Measurements from ENCODE around the gene ZFAND3. TPM values are rescaled to one million over a fixed set of nuclear protein-coding genes. Genes with fewer than 3 reads are reported as not detected.

ZFAND3 gene
- polyA plus RNA-seq, 1 donor (not counting 4 experiments of a cell fraction or from before 2014, with no cell fraction given): 19.6 TPM

DNA sequence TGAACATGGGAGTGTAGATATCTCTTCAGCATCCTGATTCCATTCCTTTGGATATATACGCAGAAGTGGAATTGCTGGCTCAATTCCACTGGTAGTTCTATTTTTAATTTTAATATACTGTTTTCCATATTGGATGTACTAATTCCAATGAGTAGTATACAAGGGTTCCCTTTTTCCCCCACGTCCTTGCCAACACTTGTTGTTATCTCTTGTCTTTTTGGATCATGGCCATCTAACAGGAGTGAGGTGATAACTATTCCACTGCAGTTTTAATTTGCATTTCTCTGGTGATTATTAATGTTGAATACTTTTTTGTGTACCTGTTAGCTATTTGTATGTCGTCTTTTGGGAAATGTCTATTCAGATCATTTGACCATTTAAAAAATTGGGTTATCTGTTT, 91.5 kb downstream of the ZFAND3 start:
- peaks cover 6% of the 10 kb centered on the region for H3K9me1 ChIP-seq (ENCODE audit: control insufficient read depth, extremely low read depth, insufficient read depth, low read length)
- no peak overlapping the region for H3K4me3 ChIP-seq (ENCODE audit: control insufficient read depth in 2 of 3, extremely low read depth in 1 of 3, insufficient read depth in 2 of 3, low read depth in 1 of 3, low read length in 3 of 3)
- H3K9ac ChIP-seq (ENCODE audit: control insufficient read depth, extremely low read depth, insufficient read depth, low read length): no peak overlapping the region
- H2AFZ ChIP-seq (ENCODE audit: control insufficient read depth, low read length): no peak overlapping the region
- dilution Hi-C loops (cut with MboI; ENCODE audit: extremely low pct_ligation_motif_present, low sequenced_read_pairs): no loop called here
- DNase-seq (ENCODE audit: low read depth, low spot score) (no peak), FAIRE-seq (no peak)
- H3K4me1 ChIP-seq (ENCODE audit: control insufficient read depth, extremely low read depth, insufficient read depth, low read length): peaks cover 26% of the 10 kb centered on the region
- no peak overlapping the region for H3K27ac ChIP-seq (ENCODE audit: control insufficient read depth, insufficient read depth, low read length)
- H4K20me1 ChIP-seq (ENCODE audit: control insufficient read depth, extremely low read depth, insufficient read depth, low read length): peaks cover 26% of the 10 kb centered on the region
- peaks cover 84% of the 10 kb centered on the region for H3K79me2 ChIP-seq (ENCODE audit: control insufficient read depth, insufficient read depth, low read length)
- no peak for TF ChIP-seq EZH2 (IDR thresholded peaks at IDR 0.05; ENCODE audit: low read length)
- TF ChIP-seq, protein P1, sequence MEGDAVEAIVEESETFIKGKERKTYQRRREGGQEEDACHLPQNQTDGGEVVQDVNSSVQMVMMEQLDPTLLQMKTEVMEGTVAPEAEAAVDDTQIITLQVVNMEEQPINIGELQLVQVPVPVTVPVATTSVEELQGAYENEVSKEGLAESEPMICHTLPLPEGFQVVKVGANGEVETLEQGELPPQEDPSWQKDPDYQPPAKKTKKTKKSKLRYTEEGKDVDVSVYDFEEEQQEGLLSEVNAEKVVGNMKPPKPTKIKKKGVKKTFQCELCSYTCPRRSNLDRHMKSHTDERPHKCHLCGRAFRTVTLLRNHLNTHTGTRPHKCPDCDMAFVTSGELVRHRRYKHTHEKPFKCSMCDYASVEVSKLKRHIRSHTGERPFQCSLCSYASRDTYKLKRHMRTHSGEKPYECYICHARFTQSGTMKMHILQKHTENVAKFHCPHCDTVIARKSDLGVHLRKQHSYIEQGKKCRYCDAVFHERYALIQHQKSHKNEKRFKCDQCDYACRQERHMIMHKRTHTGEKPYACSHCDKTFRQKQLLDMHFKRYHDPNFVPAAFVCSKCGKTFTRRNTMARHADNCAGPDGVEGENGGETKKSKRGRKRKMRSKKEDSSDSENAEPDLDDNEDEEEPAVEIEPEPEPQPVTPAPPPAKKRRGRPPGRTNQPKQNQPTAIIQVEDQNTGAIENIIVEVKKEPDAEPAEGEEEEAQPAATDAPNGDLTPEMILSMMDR (optimal IDR thresholded peaks at IDR 0.05 in 1 of 3, IDR thresholded peaks at IDR 0.05 in 1 of 3, conservative IDR thresholded peaks at IDR 0.05 in 1 of 3; ENCODE audit: extremely low read depth in 1 of 3, insufficient read depth in 2 of 3, low read length in 3 of 3): no peak
- peaks cover 0 to 4% of the 10 kb centered on the region in 2 experiments for H3K36me3 ChIP-seq (ENCODE audit: control insufficient read depth in 2 of 2, extremely low read depth in 1 of 2, insufficient read depth in 2 of 2, low read length in 2 of 2)
- H3K4me2 ChIP-seq (ENCODE audit: control insufficient read depth, extremely low read depth, insufficient read depth, low read depth, low read length): no peak overlapping the region
- no peaks in the 10 kb centered on the region for H3K27me3 ChIP-seq (ENCODE audit: control insufficient read depth, extremely low read depth, insufficient read depth, low read length)
- no peaks in the 10 kb centered on the region for H3K9me3 ChIP-seq (ENCODE audit: control insufficient read depth, low read depth, low read length)

DNA sequence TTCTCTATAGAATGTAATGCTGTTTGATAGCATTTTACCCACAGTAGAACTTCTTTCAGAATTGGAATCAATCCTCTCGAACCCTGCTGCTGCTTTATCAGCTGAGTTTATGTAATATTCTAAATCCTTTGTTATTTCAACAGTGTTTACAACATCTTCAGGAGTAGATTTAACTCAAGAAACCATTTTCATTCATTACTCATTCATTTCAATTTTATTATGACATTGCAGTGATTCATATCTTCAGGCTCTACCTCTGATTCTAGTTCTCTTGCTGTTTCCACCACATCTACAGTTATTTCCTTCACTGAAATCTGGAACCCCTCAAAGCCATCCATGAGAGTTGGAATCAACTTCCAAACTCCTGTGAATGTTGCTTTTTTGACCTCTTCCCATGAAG, 93.7 kb downstream of the ZFAND3 start:
- H3K79me2 ChIP-seq (ENCODE audit: control insufficient read depth, insufficient read depth, low read length): peaks cover 80% of the 10 kb centered on the region
- H3K4me3 ChIP-seq (ENCODE audit: control insufficient read depth in 2 of 3, extremely low read depth in 1 of 3, insufficient read depth in 2 of 3, low read depth in 1 of 3, low read length in 3 of 3): no peak overlapping the region
- H3K27ac ChIP-seq (ENCODE audit: control insufficient read depth, insufficient read depth, low read length): no peak overlapping the region
- peaks cover 0 to 4% of the 10 kb centered on the region in 2 experiments for H3K36me3 ChIP-seq (ENCODE audit: control insufficient read depth in 2 of 2, extremely low read depth in 1 of 2, insufficient read depth in 2 of 2, low read length in 2 of 2)
- H3K9ac ChIP-seq (ENCODE audit: control insufficient read depth, extremely low read depth, insufficient read depth, low read length): no peak overlapping the region
- DNase-seq (ENCODE audit: low read depth, low spot score) (no peak), FAIRE-seq (peak; percentile 29)
- peaks cover 29% of the 10 kb centered on the region for H3K4me1 ChIP-seq (ENCODE audit: control insufficient read depth, extremely low read depth, insufficient read depth, low read length)
- dilution Hi-C loops (cut with MboI; ENCODE audit: extremely low pct_ligation_motif_present, low sequenced_read_pairs): no loop called here
- H3K4me2 ChIP-seq (ENCODE audit: control insufficient read depth, extremely low read depth, insufficient read depth, low read depth, low read length): no peak overlapping the region
- no peaks in the 10 kb centered on the region for H3K27me3 ChIP-seq (ENCODE audit: control insufficient read depth, extremely low read depth, insufficient read depth, low read length)
- no peak for TF ChIP-seq EZH2 (IDR thresholded peaks at IDR 0.05; ENCODE audit: low read length)
- TF ChIP-seq, protein P1 (optimal IDR thresholded peaks at IDR 0.05 in 1 of 3, IDR thresholded peaks at IDR 0.05 in 1 of 3, conservative IDR thresholded peaks at IDR 0.05 in 1 of 3; ENCODE audit: extremely low read depth in 1 of 3, insufficient read depth in 2 of 3, low read length in 3 of 3): no peak
- H3K9me3 ChIP-seq (ENCODE audit: control insufficient read depth, low read depth, low read length): no peaks in the 10 kb centered on the region
- peaks cover 6% of the 10 kb centered on the region for H3K9me1 ChIP-seq (ENCODE audit: control insufficient read depth, extremely low read depth, insufficient read depth, low read length)
- no peak overlapping the region for H2AFZ ChIP-seq (ENCODE audit: control insufficient read depth, low read length)
- H4K20me1 ChIP-seq (ENCODE audit: control insufficient read depth, extremely low read depth, insufficient read depth, low read length): peaks cover 28% of the 10 kb centered on the region

Data from keratinocyte (primary cell).